K562 (cell line): ENCODE measurements around the gene FSIP2. TPM values are rescaled to one million over a fixed set of nuclear protein-coding genes. Genes with fewer than 3 reads are reported as not detected.

Source experiments
- ATAC-seq: fragments of 200-7000 bp; cut with Tn5 transposase; 3 replicates; pipeline ENCODE4 v1.9.1; 2020; ENCODE audit warnings: moderate library complexity
- BruUV-seq: library from RNA; stranded (reverse); fragments of 400-500 nt; replicated peaks from 2 replicates; lab custom pipeline; 2021; lab: Mats Ljungman, UMichigan
- CTCF ChIA-PET: fragments of 300-600 bp; formaldehyde crosslinking; extraction: SDS; loops from one replicate; lab custom pipeline; 2021; ENCODE audit warnings: low intra/inter-chr PET ratio; lab: Yijun Ruan, JAX
- POLR2A ChIA-PET: fragments of 300-600, 350-650 bp; sonication (Branson Sonifier 250); formaldehyde crosslinking; extraction: SDS; loops from one replicate; lab custom pipeline; 2021; ENCODE audit warnings: antibody characterized with exemption, inconsistent platforms; lab: Yijun Ruan, JAX
- DNase-seq, 4 experiments: peaks; one replicate each; pipeline versions ENCODE4 v3.0.0 to v3.0.0-alpha.2; 2011 to 2018; ENCODE audit warnings: low spot score in 3 of 4, mixed read lengths in 3 of 4; ENCODE audit errors: extremely low read depth in 1 of 4
- FAIRE-seq: peaks from 2 replicates; lab custom pipeline; 2011; peaks lifted over from hg19 to GRCh38; lab: Jason Lieb, UNC
- H2AFZ ChIP-seq: 2 replicates; pipeline ENCODE4 v1.6.0; 2011; ENCODE audit warnings: low read depth, low read length, control low read depth, inconsistent platforms
- H3K27ac ChIP-seq: fragments of 200-600 bp; 3 replicates; pipeline ENCODE4 v1.8.0; 2011; ENCODE audit warnings: low read depth, mild to moderate bottlenecking, control low read depth, inconsistent platforms, low read length, moderate library complexity, mixed read lengths; ENCODE audit errors: extremely low read depth
- H3K27me3 ChIP-seq, 2 experiments: fragments of 300-600 bp in 1 of 2; 2 replicates in 1 of 2; 3 replicates in 1 of 2; pipeline versions ENCODE4 v1.6.0 to v1.8.0; 2011; ENCODE audit warnings: inconsistent platforms in 2 of 2, low read length in 2 of 2, mild to moderate bottlenecking in 1 of 2, mixed read lengths in 1 of 2, moderate library complexity in 1 of 2; ENCODE audit not compliant: control insufficient read depth in 2 of 2, insufficient read depth in 2 of 2
- H3K36me3 ChIP-seq: fragments of 300-600 bp; 3 replicates; pipeline ENCODE4 v1.8.0; 2011; ENCODE audit warnings: mild to moderate bottlenecking, low read length, inconsistent platforms; ENCODE audit not compliant: control insufficient read depth, insufficient read depth
- H3K4me1 ChIP-seq, 2 experiments: fragments of 200-600 bp in 1 of 2; replicated peaks in 1 of 2; 2 replicates in 1 of 2; 3 replicates in 1 of 2; pipeline versions ENCODE4 v1.5.1 to v1.8.0; 2011; ENCODE audit warnings: inconsistent platforms in 2 of 2, low read length in 2 of 2, mild to moderate bottlenecking in 1 of 2, mixed read lengths in 1 of 2, moderate library complexity in 1 of 2; ENCODE audit not compliant: control insufficient read depth in 2 of 2, insufficient read depth in 2 of 2
- H3K4me2 ChIP-seq: 2 replicates; pipeline ENCODE4 v1.6.1; 2011; ENCODE audit warnings: low read length, control low read depth, inconsistent platforms, mixed read lengths; ENCODE audit not compliant: insufficient read depth
- H3K4me3 ChIP-seq: fragments of 200-600 bp; sonication (generic), shearing (Covaris generic); 2 replicates; pipeline ENCODE4 v1.5.1; 2016; ENCODE audit warnings: control low read depth, inconsistent platforms
- H3K79me2 ChIP-seq: fragments of 200-600 bp; 3 replicates; pipeline ENCODE4 v1.8.0; 2011; ENCODE audit warnings: low read length, inconsistent platforms; ENCODE audit not compliant: control insufficient read depth, insufficient read depth
- H3K9ac ChIP-seq, 2 experiments: 2 replicates each; pipeline versions ENCODE4 v1.6.0 to v1.6.1; 2011; ENCODE audit warnings: low read depth in 2 of 2, low read length in 2 of 2, control low read depth in 1 of 2, inconsistent platforms in 1 of 2, mild to moderate bottlenecking in 1 of 2, mixed read lengths in 1 of 2; ENCODE audit not compliant: insufficient read depth in 1 of 2
- H3K9me1 ChIP-seq: one replicate; pipeline ENCODE4 v1.6.0; 2011; ENCODE audit warnings: inconsistent platforms, mild to moderate bottlenecking, low read length, moderate library complexity; ENCODE audit not compliant: control insufficient read depth, insufficient read depth
- H3K9me3 ChIP-seq: replicated peaks from 2 replicates; pipeline ENCODE4 v1.5.1; 2011; ENCODE audit warnings: low read depth, low read length, inconsistent platforms; ENCODE audit not compliant: control insufficient read depth, insufficient read depth
- H4K20me1 ChIP-seq: replicated peaks from 2 replicates; pipeline ENCODE4 v1.6.1; 2011; ENCODE audit warnings: low read length, inconsistent platforms, mixed read lengths; ENCODE audit not compliant: control insufficient read depth, insufficient read depth
- ETV5 ChIP-seq: sonication (generic); formaldehyde crosslinking; IDR thresholded peaks from 2 replicates; pipeline ENCODE4 v1.4.0; 2020; ENCODE audit warnings: low read depth, mild to moderate bottlenecking, missing genetic modification reagents
- JUND ChIP-seq, 2 experiments: IDR thresholded peaks; 2 replicates in 1 of 2; 3 replicates in 1 of 2; pipeline ENCODE4 v1.6.1; 2011; ENCODE audit warnings: borderline replicate concordance in 2 of 2, low read depth in 2 of 2, low read length in 2 of 2, improper control_type of control experiment in 1 of 2, missing biosample characterization in 1 of 2, missing genetic modification characterization in 1 of 2, missing genetic modification reagents in 1 of 2
- MXD1 ChIP-seq: fragments of 250-450 bp; sonication (Bioruptor Pico); IDR thresholded peaks from 2 replicates; pipeline ENCODE4 v1.8.0; 2021; ENCODE audit warnings: borderline replicate concordance, mild to moderate bottlenecking, moderate library complexity; ENCODE audit not compliant: poor library complexity, severe bottlenecking
- NCOA2 ChIP-seq, 2 experiments: fragments of 450-650 bp; IDR thresholded peaks; 2 replicates each; pipeline ENCODE4 v1.6.1; 2018; ENCODE audit warnings: mild to moderate bottlenecking in 2 of 2, moderate library complexity in 1 of 2; ENCODE audit not compliant: partially characterized antibody in 2 of 2
- RAD51 ChIP-seq: fragments of 450-650 bp; IDR thresholded peaks from 2 replicates; pipeline ENCODE4 v1.7.1; 2016; ENCODE audit warnings: low read depth, mild to moderate bottlenecking, borderline replicate concordance
- RNF2 ChIP-seq: sonication (generic); IDR thresholded peaks from 2 replicates; pipeline ENCODE4 v1.6.1; 2016
- TBL1XR1 ChIP-seq, 2 experiments: IDR thresholded peaks; 2 replicates each; pipeline ENCODE4 v1.6.1; 2012; ENCODE audit warnings: improper control_type of control experiment in 2 of 2, low read length in 2 of 2, mild to moderate bottlenecking in 1 of 2
- ZKSCAN8 ChIP-seq: fragments of 200-800 bp; sonication (Bioruptor generic); IDR thresholded peaks from 2 replicates; pipeline ENCODE4 v1.6.1; 2016; ENCODE audit warnings: missing genetic modification characterization, missing compliant biosample characterization
- ZNF592 ChIP-seq: fragments of 450-650 bp; IDR thresholded peaks from 2 replicates; pipeline ENCODE4 v1.6.1; 2017; ENCODE audit warnings: antibody characterized with exemption, mild to moderate bottlenecking
- WGBS: fragments of 100-300 bp; shearing (Covaris generic); methylation state at CpG from one replicate; pipeline ENCODE4 v1.1.6; 2016; ENCODE audit warnings: low coverage, mixed read lengths; ENCODE audit not compliant: insufficient coverage; ENCODE audit errors: missing lambda C conversion rate; 5-methylcytosine and 5-hydroxymethylcytosine counted together
- in situ Hi-C: fragments of 300-500 bp; cut with MboI; formaldehyde crosslinking; loops from 4 replicates; pipeline ENCODE4 v1.15.0; 2018; ENCODE audit warnings: inconsistent platforms, mixed read lengths
- intact Hi-C: fragments of 100-400 bp; cut with micrococcal nuclease; formaldehyde crosslinking; loops from 2 replicates; pipeline ENCODE4 v1.14.2; 2022
- polyA plus RNA-seq, 8 experiments: library from polyadenylated mRNA; depleted of rRNA in 4 of 8; stranded (reverse) in 5 of 8; unstranded in 3 of 8; fragments of >200 nt; fragmentation: Nextera tagmentation in 2 of 8; fragmentation: Illumina TruSeq in 1 of 8; extraction: Ambion mirVana in 2 of 8; extraction: Trizol in 1 of 8; gene quantifications; 2 replicates each; pipeline versions ENCODE4 v1.2.1 to v1.2.3, GENCODE V29; 2011 to 2014; ENCODE audit warnings: inconsistent platforms in 1 of 8, missing spikeins in 1 of 8
- total RNA-seq, 7 experiments: library from RNA; depleted of rRNA in 6 of 7; stranded (reverse); fragments of >200 nt in 6 of 7; fragmentation: Illumina TruSeq in 2 of 7; extraction: Trizol in 2 of 7; gene quantifications; 2 replicates each; pipeline versions ENCODE4 v1.2.1 to v1.2.3, GENCODE V29; 2011 to 2021; ENCODE audit warnings: low replicate concordance in 1 of 7
- TF ChIP-seq, protein P1 (sequence below): fragments of 250-450 bp; sonication (Bioruptor Pico); IDR thresholded peaks from 2 replicates; pipeline ENCODE4 v1.4.0; 2020; ENCODE audit warnings: mild to moderate bottlenecking, moderate library complexity, borderline replicate concordance

Gene FSIP2
- total and polyA plus RNA-seq, 9 of the 15 experiments (the other 6 are each of a cell fraction or from before 2014, with no cell fraction given) = 0.01 to 0.04 TPM; not detected in 7

GRCh38 chr2:185689906-185690539, 48.6 kb upstream of the FSIP2 start (continued):
- TF ChIP-seq ZNF592 = no peak
- TF ChIP-seq JUND (IDR thresholded peaks at IDR 0.05; ENCODE audit: borderline replicate concordance, low read depth, low read length) = no peak
- TF ChIP-seq JUND (tag; IDR thresholded peaks at IDR 0.05; ENCODE audit: borderline replicate concordance, low read depth, low read length) = no peak

GRCh38 chr2:185695711-185696235, 42.8 kb upstream of the FSIP2 start:
- ChIA-PET POLR2A (no interaction called here), CTCF (no interaction called here)
- no peaks in the 10 kb centered on the region for H3K36me3 ChIP-seq
- no peak overlapping the region for H3K9ac ChIP-seq
- no peak for ATAC-seq
- 6% methylated on average over 2 of the region's 2 CpGs for WGBS
- H3K4me1 ChIP-seq = no peaks in the 10 kb centered on the region
- H2AFZ ChIP-seq = no peak overlapping the region
- no peak for DNase-seq
- no peaks in the 10 kb centered on the region for H3K27me3 ChIP-seq
- no peaks in the 10 kb centered on the region for H3K79me2 ChIP-seq
- BruUV-seq = no TSS peak
- in situ Hi-C loops (no loop called here), intact Hi-C loops (no loop called here)
- no peak overlapping the region for H3K27ac ChIP-seq
- no peaks in the 10 kb centered on the region for H4K20me1 ChIP-seq
- no peak overlapping the region for H3K4me2 ChIP-seq
- H3K9me1 ChIP-seq = no peaks in the 10 kb centered on the region
- FAIRE-seq = no peak
- H3K9me3 ChIP-seq = no peaks in the 10 kb centered on the region; the same call in none of the 2 replicates
- H3K4me3 ChIP-seq = no peak overlapping the region
- TF ChIP-seq MXD1 = no peak
- no peak for TF ChIP-seq NCOA2 (IDR thresholded peaks at IDR 0.05; ENCODE audit: partially characterized antibody in 2 of 2)
- no peak for TF ChIP-seq RNF2
- TF ChIP-seq RAD51 = no peak
- no peak for TF ChIP-seq ZKSCAN8 (CRISPR knock-in tag)
- TF ChIP-seq, protein P1, sequence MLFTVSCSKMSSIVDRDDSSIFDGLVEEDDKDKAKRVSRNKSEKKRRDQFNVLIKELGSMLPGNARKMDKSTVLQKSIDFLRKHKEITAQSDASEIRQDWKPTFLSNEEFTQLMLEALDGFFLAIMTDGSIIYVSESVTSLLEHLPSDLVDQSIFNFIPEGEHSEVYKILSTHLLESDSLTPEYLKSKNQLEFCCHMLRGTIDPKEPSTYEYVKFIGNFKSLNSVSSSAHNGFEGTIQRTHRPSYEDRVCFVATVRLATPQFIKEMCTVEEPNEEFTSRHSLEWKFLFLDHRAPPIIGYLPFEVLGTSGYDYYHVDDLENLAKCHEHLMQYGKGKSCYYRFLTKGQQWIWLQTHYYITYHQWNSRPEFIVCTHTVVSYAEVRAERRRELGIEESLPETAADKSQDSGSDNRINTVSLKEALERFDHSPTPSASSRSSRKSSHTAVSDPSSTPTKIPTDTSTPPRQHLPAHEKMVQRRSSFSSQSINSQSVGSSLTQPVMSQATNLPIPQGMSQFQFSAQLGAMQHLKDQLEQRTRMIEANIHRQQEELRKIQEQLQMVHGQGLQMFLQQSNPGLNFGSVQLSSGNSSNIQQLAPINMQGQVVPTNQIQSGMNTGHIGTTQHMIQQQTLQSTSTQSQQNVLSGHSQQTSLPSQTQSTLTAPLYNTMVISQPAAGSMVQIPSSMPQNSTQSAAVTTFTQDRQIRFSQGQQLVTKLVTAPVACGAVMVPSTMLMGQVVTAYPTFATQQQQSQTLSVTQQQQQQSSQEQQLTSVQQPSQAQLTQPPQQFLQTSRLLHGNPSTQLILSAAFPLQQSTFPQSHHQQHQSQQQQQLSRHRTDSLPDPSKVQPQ (CRISPR knock-in tag) = no peak
- no peak for TF ChIP-seq ETV5
- no peak for TF ChIP-seq TBL1XR1 (IDR thresholded peaks at IDR 0.05; ENCODE audit: low read length in 2 of 2)
